Measurements from ENCODE around the gene DPT.

GRCh38 chr1:168676861-168677260 is 52.1 kb downstream of the DPT start:
- TF ChIP-seq, protein P1, sequence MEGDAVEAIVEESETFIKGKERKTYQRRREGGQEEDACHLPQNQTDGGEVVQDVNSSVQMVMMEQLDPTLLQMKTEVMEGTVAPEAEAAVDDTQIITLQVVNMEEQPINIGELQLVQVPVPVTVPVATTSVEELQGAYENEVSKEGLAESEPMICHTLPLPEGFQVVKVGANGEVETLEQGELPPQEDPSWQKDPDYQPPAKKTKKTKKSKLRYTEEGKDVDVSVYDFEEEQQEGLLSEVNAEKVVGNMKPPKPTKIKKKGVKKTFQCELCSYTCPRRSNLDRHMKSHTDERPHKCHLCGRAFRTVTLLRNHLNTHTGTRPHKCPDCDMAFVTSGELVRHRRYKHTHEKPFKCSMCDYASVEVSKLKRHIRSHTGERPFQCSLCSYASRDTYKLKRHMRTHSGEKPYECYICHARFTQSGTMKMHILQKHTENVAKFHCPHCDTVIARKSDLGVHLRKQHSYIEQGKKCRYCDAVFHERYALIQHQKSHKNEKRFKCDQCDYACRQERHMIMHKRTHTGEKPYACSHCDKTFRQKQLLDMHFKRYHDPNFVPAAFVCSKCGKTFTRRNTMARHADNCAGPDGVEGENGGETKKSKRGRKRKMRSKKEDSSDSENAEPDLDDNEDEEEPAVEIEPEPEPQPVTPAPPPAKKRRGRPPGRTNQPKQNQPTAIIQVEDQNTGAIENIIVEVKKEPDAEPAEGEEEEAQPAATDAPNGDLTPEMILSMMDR (IDR thresholded peaks at IDR 0.05; ENCODE audit: insufficient read depth, low read depth, low read length), result no peak
- no peak for TF ChIP-seq EZH2 (IDR thresholded peaks at IDR 0.05; ENCODE audit: insufficient read depth, low read length)
